ENCODE measurements around the gene RELA. TPM values are rescaled to one million over a fixed set of nuclear protein-coding genes. Genes with fewer than 3 reads are reported as not detected.

The RELA gene
- polyA plus RNA-seq, 1 experiment = 46.2 TPM

DNA sequence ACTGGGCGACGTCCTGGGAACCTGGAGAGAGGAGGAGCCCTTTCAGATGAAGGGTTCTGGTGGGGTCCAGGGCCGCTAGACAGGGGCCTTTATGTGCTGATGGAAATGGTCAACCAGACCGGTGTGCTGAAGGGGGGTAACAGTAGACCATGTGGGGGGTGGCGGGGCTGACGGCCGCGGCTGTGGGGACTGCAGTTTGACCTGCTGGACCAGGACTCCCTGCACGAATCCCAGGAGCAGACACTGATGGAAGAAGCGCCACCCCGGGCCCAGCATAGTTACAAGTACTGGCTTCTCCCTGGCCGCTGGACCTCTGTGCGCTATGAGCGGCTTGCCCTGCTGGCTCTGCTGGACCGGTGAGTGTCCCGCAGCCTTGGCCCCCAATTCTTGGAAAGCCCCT, 40.7 kb downstream of the RELA start:
- H3K27me3 ChIP-seq (ENCODE audit: control insufficient read depth, insufficient read depth, low read length) = no peaks in the 10 kb centered on the region
- no peak for DNase-seq (ENCODE audit: low read depth)
- POLR2A ChIA-PET = no interaction called here
- peaks cover 65% of the 10 kb centered on the region for H3K36me3 ChIP-seq (ENCODE audit: control insufficient read depth, insufficient read depth, low read length)
- H3K4me3 ChIP-seq (ENCODE audit: low read depth, low read length) = no peak overlapping the region
- TF ChIP-seq, protein P1, sequence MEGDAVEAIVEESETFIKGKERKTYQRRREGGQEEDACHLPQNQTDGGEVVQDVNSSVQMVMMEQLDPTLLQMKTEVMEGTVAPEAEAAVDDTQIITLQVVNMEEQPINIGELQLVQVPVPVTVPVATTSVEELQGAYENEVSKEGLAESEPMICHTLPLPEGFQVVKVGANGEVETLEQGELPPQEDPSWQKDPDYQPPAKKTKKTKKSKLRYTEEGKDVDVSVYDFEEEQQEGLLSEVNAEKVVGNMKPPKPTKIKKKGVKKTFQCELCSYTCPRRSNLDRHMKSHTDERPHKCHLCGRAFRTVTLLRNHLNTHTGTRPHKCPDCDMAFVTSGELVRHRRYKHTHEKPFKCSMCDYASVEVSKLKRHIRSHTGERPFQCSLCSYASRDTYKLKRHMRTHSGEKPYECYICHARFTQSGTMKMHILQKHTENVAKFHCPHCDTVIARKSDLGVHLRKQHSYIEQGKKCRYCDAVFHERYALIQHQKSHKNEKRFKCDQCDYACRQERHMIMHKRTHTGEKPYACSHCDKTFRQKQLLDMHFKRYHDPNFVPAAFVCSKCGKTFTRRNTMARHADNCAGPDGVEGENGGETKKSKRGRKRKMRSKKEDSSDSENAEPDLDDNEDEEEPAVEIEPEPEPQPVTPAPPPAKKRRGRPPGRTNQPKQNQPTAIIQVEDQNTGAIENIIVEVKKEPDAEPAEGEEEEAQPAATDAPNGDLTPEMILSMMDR (IDR thresholded peaks at IDR 0.05; ENCODE audit: insufficient read depth, low read depth, low read length) = no peak
- CTCF ChIA-PET = no interaction called here

DNA sequence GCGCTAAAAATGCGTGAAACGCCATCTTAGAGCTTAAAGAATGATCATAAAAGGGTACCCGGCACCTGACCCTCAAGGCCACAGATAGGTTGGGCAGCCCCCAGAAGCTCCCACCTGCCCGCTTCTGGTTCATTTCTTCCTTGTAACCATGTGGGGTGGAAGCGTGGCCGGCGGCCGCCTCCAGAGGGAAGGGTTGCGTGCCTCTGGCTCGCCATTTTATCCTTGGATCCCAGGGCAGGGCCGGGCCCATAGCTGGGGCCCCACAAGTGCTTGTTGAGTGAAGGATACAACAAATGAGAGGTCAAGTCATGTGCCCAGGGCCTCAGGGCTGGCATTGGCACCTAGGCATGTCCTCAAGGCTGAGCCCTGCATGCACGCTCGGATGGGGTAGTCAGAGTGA, 41.3 kb downstream of the RELA start:
- ChIA-PET POLR2A (no interaction called here), CTCF (interaction anchor here (0.7 kb wide), 1 partner anchor 11 kb away, joined by 4 read pairs; no protein-coding TSS in a partner anchor)
- no peak overlapping the region for H3K4me3 ChIP-seq (ENCODE audit: low read depth, low read length)
- H3K36me3 ChIP-seq (ENCODE audit: control insufficient read depth, insufficient read depth, low read length) = peaks cover 61% of the 10 kb centered on the region
- DNase-seq (ENCODE audit: low read depth) = no peak
- H3K27me3 ChIP-seq (ENCODE audit: control insufficient read depth, insufficient read depth, low read length) = no peaks in the 10 kb centered on the region
- TF ChIP-seq, protein P1 (IDR thresholded peaks at IDR 0.05; ENCODE audit: insufficient read depth, low read depth, low read length) = no peak

DNA sequence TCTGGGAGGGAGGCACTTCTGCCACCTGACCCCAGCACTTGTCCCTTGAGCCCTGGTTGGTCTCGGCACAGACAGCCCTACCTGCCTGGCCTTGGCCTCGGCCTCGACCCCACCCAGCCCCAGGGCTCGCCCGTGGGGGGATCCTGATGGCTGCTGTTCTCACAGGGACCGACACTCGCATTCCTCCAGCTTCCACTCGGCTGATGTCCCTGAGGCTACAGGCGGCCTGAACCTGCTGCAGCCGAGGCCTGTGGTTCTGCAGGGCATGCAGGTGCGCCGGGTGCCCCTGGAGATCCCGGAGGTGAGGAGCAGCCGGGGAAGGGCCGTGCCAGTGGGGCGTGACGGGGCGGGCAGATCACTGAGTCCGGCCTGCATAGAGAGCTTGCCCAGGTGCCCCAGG, 42.0 kb downstream of the RELA start:
- DNase-seq (ENCODE audit: low read depth) = no peak
- Histone ChIP-seq H3K36me3 (ENCODE audit: control insufficient read depth, insufficient read depth, low read length) (peaks cover 56% of the 10 kb centered on the region), H3K4me3 (ENCODE audit: low read depth, low read length) (no peak overlapping the region), H3K27me3 (ENCODE audit: control insufficient read depth, insufficient read depth, low read length) (no peaks in the 10 kb centered on the region)
- POLR2A ChIA-PET = no interaction called here
- TF ChIP-seq, protein P1 (IDR thresholded peaks at IDR 0.05; ENCODE audit: insufficient read depth, low read depth, low read length) = no peak
- CTCF ChIA-PET = interaction anchor here (0.6 to 0.7 kb wide), 2 partner anchors 12 to 17 kb away, joined by 3 to 4 read pairs; partner anchors contain the start of gene SIPA1

DNA sequence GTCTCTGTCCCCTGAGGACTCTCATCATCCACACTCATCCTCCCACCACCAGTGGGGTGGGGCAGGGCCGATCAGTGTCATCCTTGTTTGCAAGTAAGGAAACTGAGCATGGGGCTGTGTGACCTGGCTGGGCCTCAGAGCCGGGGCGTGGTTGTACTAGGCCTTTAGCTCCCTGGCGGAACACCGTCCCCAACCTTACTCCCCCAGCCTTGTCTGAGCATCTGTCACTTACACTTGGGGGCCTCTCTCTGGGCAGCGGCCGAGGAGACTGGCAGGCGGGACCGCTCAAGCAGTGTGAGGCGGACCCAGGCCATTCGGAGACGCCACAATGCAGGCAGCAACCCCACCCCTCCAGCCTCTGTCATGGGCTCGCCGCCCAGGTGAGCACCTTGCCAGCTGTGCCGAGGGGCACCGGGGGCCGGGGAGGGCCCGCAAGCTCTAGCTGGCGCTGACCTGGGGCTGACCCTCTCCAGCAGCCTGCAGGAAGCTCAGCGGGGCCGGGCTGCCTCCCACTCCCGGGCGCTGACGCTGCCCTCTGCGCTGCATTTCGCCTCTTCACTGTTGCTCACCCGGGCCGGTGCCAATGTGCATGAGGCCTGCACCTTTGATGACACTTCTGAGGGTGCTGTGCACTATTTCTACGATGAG, 43.3 kb downstream of the RELA start:
- TF ChIP-seq, protein P1 (IDR thresholded peaks at IDR 0.05; ENCODE audit: insufficient read depth, low read depth, low read length) = no peak
- POLR2A ChIA-PET = no interaction called here
- no peak for DNase-seq (ENCODE audit: low read depth)
- Histone ChIP-seq H3K36me3 (ENCODE audit: control insufficient read depth, insufficient read depth, low read length) (peaks cover 50% of the 10 kb centered on the region), H3K27me3 (ENCODE audit: control insufficient read depth, insufficient read depth, low read length) (no peaks in the 10 kb centered on the region), H3K4me3 (ENCODE audit: low read depth, low read length) (no peak overlapping the region)
- CTCF ChIA-PET = no interaction called here

DNA sequence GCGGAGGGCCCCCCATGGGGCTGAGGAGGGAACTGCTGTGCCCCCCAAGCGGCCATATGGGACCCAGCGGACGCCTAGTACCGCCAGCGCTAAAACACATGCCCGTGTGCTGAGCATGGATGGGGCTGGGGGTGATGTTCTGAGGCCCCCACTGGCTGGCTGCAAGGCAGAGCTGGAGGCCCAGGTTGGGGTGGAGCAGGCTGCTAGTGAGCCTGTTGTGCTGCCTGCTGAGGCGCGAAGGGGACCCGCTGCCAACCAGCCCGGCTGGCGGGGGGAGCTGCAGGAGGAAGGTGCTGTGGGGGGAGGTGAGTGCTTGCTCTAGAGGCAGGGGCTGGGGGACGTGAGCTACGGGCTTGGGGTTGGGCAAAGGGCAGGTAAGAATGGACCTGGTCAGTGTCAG, 44.0 kb downstream of the RELA start:
- Histone ChIP-seq H3K4me3 (ENCODE audit: low read depth, low read length) (no peak overlapping the region), H3K27me3 (ENCODE audit: control insufficient read depth, insufficient read depth, low read length) (no peaks in the 10 kb centered on the region), H3K36me3 (ENCODE audit: control insufficient read depth, insufficient read depth, low read length) (peaks cover 46% of the 10 kb centered on the region)
- ChIA-PET CTCF (interaction anchor here (1.2 kb wide), 1 partner anchor 7 kb away, joined by 4 read pairs; no protein-coding TSS in a partner anchor), POLR2A (no interaction called here)
- DNase-seq (ENCODE audit: low read depth) = no peak
- TF ChIP-seq, protein P1 (IDR thresholded peaks at IDR 0.05; ENCODE audit: insufficient read depth, low read depth, low read length) = no peak

All from BJ (cell line).